GM18526 (cell line): Measurements from ENCODE around the gene OMA1.
A peak's percentile ranks its signal among the peaks of the same experiment; 100 is the strongest.

Experiments
- POLR2A ChIP-seq: IDR thresholded peaks from 3 replicates; pipeline ENCODE4 v1.6.1; 2011; ENCODE audit not compliant: insufficient read length; ENCODE audit errors: extremely low read depth

The OMA1 gene

GRCh38 chr1:58546520-58547308 is at the start of gene OMA1:
OMA1 (minus strand) TSS chr1:58546726; CDS start chr1:58539294, 7,432 bp downstream.
- peak; percentile 81 for TF ChIP-seq POLR2A

- TF ChIP-seq POLR2A, result no peak
These were observed 48.0 kb upstream of the OMA1 start for GRCh38 chr1:58594546-58594945.

- TF ChIP-seq POLR2A, result no peak
These were observed 46.1 kb upstream of the OMA1 start for GRCh38 chr1:58592522-58593134.

GRCh38 chr1:58591806-58592205 is 45.3 kb upstream of the OMA1 start:
- no peak for TF ChIP-seq POLR2A

- no peak for TF ChIP-seq POLR2A
These were observed 43.5 kb upstream of the OMA1 start for GRCh38 chr1:58590019-58590418.

- no peak for TF ChIP-seq POLR2A
These were observed 41.9 kb upstream of the OMA1 start for GRCh38 chr1:58588396-58588795.

- TF ChIP-seq POLR2A, result no peak
These were observed 41.1 kb upstream of the OMA1 start for GRCh38 chr1:58587667-58588066.

GRCh38 chr1:58586271-58586670 is 39.7 kb upstream of the OMA1 start:
- no peak for TF ChIP-seq POLR2A

GRCh38 chr1:58585581-58586151 is 39.1 kb upstream of the OMA1 start:
- no peak for TF ChIP-seq POLR2A

- no peak for TF ChIP-seq POLR2A
These were observed 38.6 kb upstream of the OMA1 start for GRCh38 chr1:58585166-58585565.

GRCh38 chr1:58584082-58584895 is 37.8 kb upstream of the OMA1 start:
- TF ChIP-seq POLR2A, result no peak

- TF ChIP-seq POLR2A, result no peak
These were observed 37.0 kb upstream of the OMA1 start for GRCh38 chr1:58583496-58583895.

GRCh38 chr1:58581641-58582040 is 35.1 kb upstream of the OMA1 start:
- no peak for TF ChIP-seq POLR2A

- no peak for TF ChIP-seq POLR2A
These were observed 33.7 kb upstream of the OMA1 start for GRCh38 chr1:58580186-58580585.

GRCh38 chr1:58577654-58578030 is 31.1 kb upstream of the OMA1 start:
- TF ChIP-seq POLR2A, result no peak
